Smooth muscle cell (in vitro differentiated cells): Measurements from ENCODE around the gene LMNTD2. TPM values are rescaled to one million over a fixed set of nuclear protein-coding genes. Genes with fewer than 3 reads are reported as not detected.

Source experiments
- DNase-seq: peaks from one replicate; lab custom pipeline; 2025; ENCODE audit not compliant: unreplicated experiment; lab: John Stamatoyannopoulos, UW
- H2AFZ ChIP-seq: fragments of 200-600 bp; sonication (generic); 2 replicates; pipeline ENCODE4 v1.6.0; 2016; ENCODE audit warnings: antibody characterized with exemption, low read depth, mild to moderate bottlenecking
- H3F3A ChIP-seq: fragments of 200-600 bp; sonication (generic); 2 replicates; pipeline ENCODE4 v1.6.0; 2017; ENCODE audit warnings: antibody characterized with exemption, low read depth
- H3K27ac ChIP-seq: fragments of 200-600 bp; sonication (generic); 2 replicates; pipeline ENCODE4 v1.5.1; 2016; ENCODE audit warnings: low read depth, mild to moderate bottlenecking
- H3K27me3 ChIP-seq: fragments of 200-600 bp; sonication (generic); 2 replicates; pipeline ENCODE4 v1.6.1; 2016; ENCODE audit warnings: low read depth, mild to moderate bottlenecking
- H3K36me3 ChIP-seq: fragments of 200-600 bp; sonication (generic); 2 replicates; pipeline ENCODE4 v1.5.1; 2016; ENCODE audit warnings: low read depth
- H3K4me1 ChIP-seq: fragments of 200-600 bp; sonication (generic); 2 replicates; pipeline ENCODE4 v1.5.1; 2016; ENCODE audit warnings: low read depth
- H3K4me2 ChIP-seq: fragments of 200-600 bp; sonication (generic); 2 replicates; pipeline ENCODE4 v1.6.0; 2016; ENCODE audit warnings: mild to moderate bottlenecking
- H3K4me3 ChIP-seq: fragments of 200-600 bp; sonication (generic); 2 replicates; pipeline ENCODE4 v1.5.1; 2016; ENCODE audit warnings: mild to moderate bottlenecking
- H3K79me2 ChIP-seq: fragments of 200-600 bp; sonication (generic); 2 replicates; pipeline ENCODE4 v1.6.0; 2016; ENCODE audit warnings: low read depth, mild to moderate bottlenecking
- H3K9ac ChIP-seq: fragments of 200-600 bp; sonication (generic); 2 replicates; pipeline ENCODE4 v1.6.0; 2016; ENCODE audit warnings: low read depth
- H3K9me3 ChIP-seq: fragments of 200-600 bp; sonication (generic); replicated peaks from 2 replicates; pipeline ENCODE4 v1.5.1; 2016; ENCODE audit warnings: low read depth
- H4K20me1 ChIP-seq: fragments of 200-600 bp; sonication (generic); 2 replicates; pipeline ENCODE4 v1.6.0; 2016; ENCODE audit warnings: low read depth
- CTCF ChIP-seq: fragments of 200-600 bp; sonication (generic); IDR thresholded peaks from 2 replicates; pipeline ENCODE4 v1.5.1; 2017; ENCODE audit warnings: borderline replicate concordance, mild to moderate bottlenecking, antibody characterized with exemption; ENCODE audit not compliant: insufficient read depth, poor library complexity, severe bottlenecking
- WGBS: methylation state at CpG from one replicate; pipeline ENCODE4 v1.1.7; 2016; ENCODE audit warnings: low lambda C conversion rate; 5-methylcytosine and 5-hydroxymethylcytosine counted together
- polyA plus RNA-seq: library from polyadenylated mRNA; unstranded; fragments of >200 nt; fragmentation: Nextera tagmentation; extraction: Ambion mirVana; gene quantifications from 2 replicates; pipeline ENCODE4 v1.2.1, GENCODE V29; 2016
- total RNA-seq: library from RNA; depleted of rRNA; stranded (reverse); fragments of >200 nt; gene quantifications from 2 replicates; pipeline ENCODE4 v1.2.3, GENCODE V29; 2014

LMNTD2 gene
- total and polyA plus RNA-seq, 2 experiments from 2014 or later = 3.6 TPM; not detected in 1

GRCh38 chr11:605286-606129, 45.0 kb upstream of the LMNTD2 start:
- H3K27me3 ChIP-seq = no peaks in the 10 kb centered on the region
- H3F3A ChIP-seq = no peaks in the 10 kb centered on the region
- no peak overlapping the region for H3K4me3 ChIP-seq
- H3K4me2 ChIP-seq = no peak overlapping the region
- no peak for TF ChIP-seq CTCF
- H3K27ac ChIP-seq = no peak overlapping the region
- H3K36me3 ChIP-seq = peaks cover 15% of the 10 kb centered on the region
- 99% methylated on average over 33 of the region's 33 CpGs for WGBS
- no peak for DNase-seq
- H3K4me1 ChIP-seq = no peaks in the 10 kb centered on the region
- H3K79me2 ChIP-seq = no peaks in the 10 kb centered on the region
- peaks cover 30% of the 10 kb centered on the region for H4K20me1 ChIP-seq
- H3K9ac ChIP-seq = no peak overlapping the region
- H2AFZ ChIP-seq = no peak overlapping the region
- no peaks in the 10 kb centered on the region for H3K9me3 ChIP-seq

- DNase-seq = no peak
- Histone ChIP-seq H4K20me1 (peaks cover 50% of the 10 kb centered on the region), H3K36me3 (peaks cover 15% of the 10 kb centered on the region), H3K79me2 (no peaks in the 10 kb centered on the region), H3K27me3 (no peaks in the 10 kb centered on the region), H3K9ac (no peak overlapping the region), H3K9me3 (no peaks in the 10 kb centered on the region), H3K4me3 (no peak overlapping the region), H3K4me2 (no peak overlapping the region), H2AFZ (no peak overlapping the region), H3K27ac (no peak overlapping the region), H3K4me1 (no peaks in the 10 kb centered on the region), H3F3A (no peaks in the 10 kb centered on the region)
- WGBS = 96% methylated on average over 13 of the region's 13 CpGs
- no peak for TF ChIP-seq CTCF
These were observed 42.6 kb upstream of the LMNTD2 start for GRCh38 chr11:603154-603553.

- Histone ChIP-seq H3F3A (no peaks in the 10 kb centered on the region), H3K36me3 (peaks cover 11% of the 10 kb centered on the region), H4K20me1 (peaks cover 64% of the 10 kb centered on the region), H3K4me2 (no peak overlapping the region), H3K4me1 (no peaks in the 10 kb centered on the region), H3K4me3 (no peak overlapping the region), H2AFZ (no peak overlapping the region), H3K27ac (no peak overlapping the region), H3K27me3 (no peaks in the 10 kb centered on the region), H3K9ac (no peak overlapping the region), H3K79me2 (no peaks in the 10 kb centered on the region), H3K9me3 (no peaks in the 10 kb centered on the region)
- TF ChIP-seq CTCF = no peak
- DNase-seq = no peak
- 97% methylated on average over 23 of the region's 23 CpGs for WGBS
These were observed 41.2 kb upstream of the LMNTD2 start for GRCh38 chr11:601573-602245.
